SH-SY5Y (cell line): Measurements from ENCODE around the gene MPDZ.

Source experiments
- GATA2 ChIP-seq: IDR thresholded peaks from 2 replicates; pipeline ENCODE4 v1.6.1; 2011; ENCODE audit warnings: mild to moderate bottlenecking, low read depth, low read length
- GATA3 ChIP-seq: IDR thresholded peaks from 2 replicates; pipeline ENCODE4 v1.6.1; 2011; ENCODE audit warnings: low read depth, mild to moderate bottlenecking, low read length, moderate library complexity

GRCh38 chr9:13083366-13083765 is 196.1 kb downstream of the MPDZ start:
- TF ChIP-seq GATA2, result no peak
- TF ChIP-seq GATA3, result no peak
